AG09319 (cell line): ENCODE measurements around the gene MICAL2.

ENCODE experiments used
- DNase-seq: peaks from one replicate; pipeline ENCODE4 v3.0.0-alpha.2; 2010; ENCODE audit warnings: low read depth; ENCODE audit errors: extremely low read depth
- CTCF ChIP-seq: IDR thresholded peaks from 2 replicates; pipeline ENCODE4 v1.5.1; 2011; ENCODE audit warnings: low read depth, mild to moderate bottlenecking, inconsistent platforms, low read length, moderate library complexity

The MICAL2 gene

GRCh38 chr11:12116425-12117032 lies 6.1 kb downstream of the MICAL2 start:
- TF ChIP-seq CTCF, result no peak
- no peak for DNase-seq

GRCh38 chr11:12117200-12117599 lies 6.8 kb downstream of the MICAL2 start:
- no peak for DNase-seq

GRCh38 chr11:12117611-12118010 lies 7.2 kb downstream of the MICAL2 start:
- no peak for TF ChIP-seq CTCF
- no peak for DNase-seq

More at GRCh38 chr11:12117200-12117599, 6.8 kb downstream of the MICAL2 start:
- TF ChIP-seq CTCF, result no peak

- DNase-seq, result no peak
- no peak; the same call in 1 of the 2 replicates for TF ChIP-seq CTCF
Observed at GRCh38 chr11:12118949-12119348, 8.6 kb downstream of the MICAL2 start.

- TF ChIP-seq CTCF, result no peak
- no peak for DNase-seq
Observed at GRCh38 chr11:12119502-12119901, 9.1 kb downstream of the MICAL2 start.

- TF ChIP-seq CTCF, result no peak
- DNase-seq, result no peak
Observed at GRCh38 chr11:12120031-12121008, 9.9 kb downstream of the MICAL2 start.

GRCh38 chr11:12121011-12121410 lies 10.6 kb downstream of the MICAL2 start:
- TF ChIP-seq CTCF, result no peak
- no peak for DNase-seq
